SU-DHL-6 (cell line): ENCODE data around the gene CMSS1.

Experiments used
- H2AFZ ChIP-seq: fragments of 200-600 bp; sonication (generic); 2 replicates; pipeline ENCODE4 v1.6.1; 2014; ENCODE audit warnings: low read depth, mild to moderate bottlenecking, moderate library complexity, mixed read lengths, antibody characterized with exemption, low read length; ENCODE audit not compliant: severe bottlenecking
- H3F3A ChIP-seq: fragments of 200-600 bp; shearing (Covaris generic); 2 replicates; pipeline ENCODE4 v1.6.0; 2016; ENCODE audit warnings: antibody characterized with exemption, mild to moderate bottlenecking; ENCODE audit not compliant: insufficient read depth
- H3K27ac ChIP-seq: fragments of 200-600 bp; sonication (generic); 2 replicates; pipeline ENCODE4 v1.5.1; 2016; ENCODE audit warnings: low read depth, mild to moderate bottlenecking, low read length, moderate library complexity, mixed read lengths
- H3K27me3 ChIP-seq: fragments of 200-600 bp; sonication (generic), shearing (Covaris generic); 2 replicates; pipeline ENCODE4 v1.6.0; 2014; ENCODE audit warnings: mild to moderate bottlenecking, low read length
- H3K36me3 ChIP-seq: fragments of 200-600 bp; sonication (generic); 2 replicates; pipeline ENCODE4 v1.6.1; 2014; ENCODE audit warnings: mild to moderate bottlenecking, low read length, mixed read lengths
- H3K4me2 ChIP-seq: fragments of 300-600, 200-600 bp; shearing (Covaris generic), sonication (generic); 2 replicates; pipeline ENCODE4 v1.6.0; 2014; ENCODE audit warnings: low read length, low read depth, mild to moderate bottlenecking; ENCODE audit not compliant: poor library complexity, severe bottlenecking
- H3K4me3 ChIP-seq: fragments of 200-600 bp; sonication (generic); 2 replicates; pipeline ENCODE4 v1.5.1; 2014; ENCODE audit warnings: antibody characterized with exemption, low read length, mild to moderate bottlenecking, mixed read lengths; ENCODE audit not compliant: insufficient read depth, poor library complexity, severe bottlenecking
- H3K79me2 ChIP-seq: fragments of 200-600 bp; sonication (generic); 2 replicates; pipeline ENCODE4 v1.6.1; 2014; ENCODE audit warnings: mild to moderate bottlenecking, low read length, moderate library complexity; ENCODE audit not compliant: insufficient read depth
- H3K9ac ChIP-seq: fragments of 200-600 bp; sonication (generic); 2 replicates; pipeline ENCODE4 v1.7.0; 2014; ENCODE audit warnings: mild to moderate bottlenecking, low read length
- H3K9me2 ChIP-seq: fragments of 200-600 bp; sonication (generic); replicated peaks from 2 replicates; pipeline ENCODE4 v1.6.1; 2014; ENCODE audit warnings: low read length; ENCODE audit not compliant: insufficient read depth
- H3K9me3 ChIP-seq: fragments of 200-600 bp; sonication (generic); 2 replicates; pipeline ENCODE4 v1.6.1; 2014; ENCODE audit warnings: low read length, mixed read lengths; ENCODE audit not compliant: insufficient read depth
- H4K20me1 ChIP-seq: fragments of 200-600 bp; sonication (generic); 2 replicates; pipeline ENCODE4 v1.6.1; 2014; ENCODE audit warnings: low read depth, mild to moderate bottlenecking, antibody characterized with exemption, low read length, moderate library complexity, mixed read lengths
- EZH2phosphoT487 ChIP-seq: fragments of 200-600 bp; sonication (generic), shearing (Covaris generic); conservative IDR thresholded peaks from 2 replicates; pipeline ENCODE4 v1.6.1; 2018; ENCODE audit warnings: mild to moderate bottlenecking, antibody characterized with exemption, low read length, moderate library complexity, mixed read lengths
- TF ChIP-seq, protein P1 (sequence below): fragments of 200-600 bp; sonication (generic); IDR thresholded peaks from one replicate; pipeline ENCODE4 v1.5.1; 2017; ENCODE audit warnings: antibody characterized with exemption, mild to moderate bottlenecking, low read length, moderate library complexity; ENCODE audit not compliant: insufficient read depth, poor library complexity, severe bottlenecking

CMSS1 gene

GRCh38 chr3:99999536-99999935 lies 181.9 kb downstream of the CMSS1 start:
- no peaks in the 10 kb centered on the region for H3K36me3 ChIP-seq
- no peak for TF ChIP-seq EZH2phosphoT487
- TF ChIP-seq, protein P1, sequence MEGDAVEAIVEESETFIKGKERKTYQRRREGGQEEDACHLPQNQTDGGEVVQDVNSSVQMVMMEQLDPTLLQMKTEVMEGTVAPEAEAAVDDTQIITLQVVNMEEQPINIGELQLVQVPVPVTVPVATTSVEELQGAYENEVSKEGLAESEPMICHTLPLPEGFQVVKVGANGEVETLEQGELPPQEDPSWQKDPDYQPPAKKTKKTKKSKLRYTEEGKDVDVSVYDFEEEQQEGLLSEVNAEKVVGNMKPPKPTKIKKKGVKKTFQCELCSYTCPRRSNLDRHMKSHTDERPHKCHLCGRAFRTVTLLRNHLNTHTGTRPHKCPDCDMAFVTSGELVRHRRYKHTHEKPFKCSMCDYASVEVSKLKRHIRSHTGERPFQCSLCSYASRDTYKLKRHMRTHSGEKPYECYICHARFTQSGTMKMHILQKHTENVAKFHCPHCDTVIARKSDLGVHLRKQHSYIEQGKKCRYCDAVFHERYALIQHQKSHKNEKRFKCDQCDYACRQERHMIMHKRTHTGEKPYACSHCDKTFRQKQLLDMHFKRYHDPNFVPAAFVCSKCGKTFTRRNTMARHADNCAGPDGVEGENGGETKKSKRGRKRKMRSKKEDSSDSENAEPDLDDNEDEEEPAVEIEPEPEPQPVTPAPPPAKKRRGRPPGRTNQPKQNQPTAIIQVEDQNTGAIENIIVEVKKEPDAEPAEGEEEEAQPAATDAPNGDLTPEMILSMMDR = no peak

DNA sequence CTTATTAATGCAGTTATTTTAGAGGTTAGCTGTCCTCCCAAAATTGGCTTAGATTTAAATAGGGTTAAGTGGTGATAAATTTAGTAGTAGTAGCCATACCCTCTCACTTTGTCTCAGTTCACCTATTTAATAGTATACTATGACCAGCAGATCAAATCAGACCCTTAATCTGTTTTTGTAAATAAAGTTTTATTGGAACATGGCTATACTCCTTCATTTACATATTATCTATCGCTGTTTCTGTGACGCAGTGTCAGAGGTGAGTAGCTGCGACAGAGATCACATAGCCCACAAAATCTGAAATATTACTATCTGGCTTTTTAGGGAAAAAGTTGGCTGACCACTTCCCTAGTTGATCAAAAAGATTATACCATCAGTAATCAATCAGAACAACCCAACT lies 183.4 kb downstream of the CMSS1 start:
- H3K4me3 ChIP-seq = no peak overlapping the region
- TF ChIP-seq EZH2phosphoT487 = no peak
- TF ChIP-seq, protein P1 = no peak

More at GRCh38 chr3:99999536-99999935, 181.9 kb downstream of the CMSS1 start:
- Histone ChIP-seq H3K4me3 (no peak overlapping the region), H3K9ac (no peak overlapping the region), H4K20me1 (no peaks in the 10 kb centered on the region), H2AFZ (no peak overlapping the region), H3K27me3 (no peaks in the 10 kb centered on the region), H3F3A (no peaks in the 10 kb centered on the region), H3K9me3 (no peaks in the 10 kb centered on the region), H3K79me2 (no peaks in the 10 kb centered on the region), H3K4me2 (no peak overlapping the region), H3K9me2 (no peaks in the 10 kb centered on the region), H3K27ac (no peak overlapping the region)

DNA sequence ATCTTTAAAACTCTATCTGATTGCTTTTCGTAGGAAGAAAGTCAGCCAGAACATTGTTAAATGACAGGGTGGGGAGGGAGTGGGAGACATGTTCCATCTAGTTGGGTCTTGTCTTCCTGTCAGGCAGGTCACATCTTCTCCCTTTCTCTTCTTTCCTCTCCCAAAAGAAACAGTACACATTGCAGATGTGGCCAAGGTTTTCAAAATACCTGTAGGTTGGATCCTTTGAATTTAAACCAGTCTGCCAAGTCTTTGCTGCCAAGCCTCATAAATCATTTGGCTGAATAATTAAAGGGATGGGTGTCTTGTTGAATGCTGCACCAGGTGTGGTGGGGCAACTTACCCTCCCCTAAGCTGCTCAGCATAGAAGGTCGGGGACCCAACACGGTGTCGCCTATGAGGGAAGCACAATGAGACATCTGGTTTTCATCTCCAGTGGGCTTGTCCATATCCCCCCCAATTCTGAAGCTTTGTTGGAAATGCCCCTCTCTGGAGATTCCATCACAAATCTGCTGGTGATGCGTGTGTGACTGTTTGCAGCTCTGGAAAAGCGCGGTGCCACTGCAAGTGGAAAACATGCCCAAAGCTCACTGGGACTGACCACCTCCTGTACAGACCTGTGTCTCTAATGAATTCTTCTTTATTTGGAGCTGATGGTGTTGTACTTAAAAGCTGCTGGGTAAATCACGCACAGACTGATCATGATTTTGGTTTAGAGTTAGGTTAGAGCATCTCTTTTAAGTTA lies 184.0 kb downstream of the CMSS1 start:
- H3K27ac ChIP-seq = no peak overlapping the region

More for the DNA sequence above, 183.4 kb downstream of the CMSS1 start:
- no peak overlapping the region for H3K27ac ChIP-seq
- H2AFZ ChIP-seq = no peak overlapping the region
- H3K36me3 ChIP-seq = no peaks in the 10 kb centered on the region
- no peaks in the 10 kb centered on the region for H3K9me2 ChIP-seq
- no peak overlapping the region for H3K4me2 ChIP-seq
- no peak overlapping the region for H3K9ac ChIP-seq
- no peaks in the 10 kb centered on the region for H3K27me3 ChIP-seq
- H4K20me1 ChIP-seq = no peaks in the 10 kb centered on the region
- H3K9me3 ChIP-seq = no peaks in the 10 kb centered on the region
- no peaks in the 10 kb centered on the region for H3K79me2 ChIP-seq
- no peaks in the 10 kb centered on the region for H3F3A ChIP-seq

More for the DNA sequence above, 184.0 kb downstream of the CMSS1 start:
- no peaks in the 10 kb centered on the region for H3K27me3 ChIP-seq
- H2AFZ ChIP-seq = no peak overlapping the region
- no peak overlapping the region for H3K9ac ChIP-seq
- no peaks in the 10 kb centered on the region for H3K79me2 ChIP-seq
- H3K4me2 ChIP-seq = no peak overlapping the region
- H3F3A ChIP-seq = no peaks in the 10 kb centered on the region
- no peak for TF ChIP-seq EZH2phosphoT487
- TF ChIP-seq, protein P1 = no peak
- H3K9me2 ChIP-seq = no peaks in the 10 kb centered on the region
- no peaks in the 10 kb centered on the region for H3K36me3 ChIP-seq
- H3K4me3 ChIP-seq = no peak overlapping the region
- no peaks in the 10 kb centered on the region for H3K9me3 ChIP-seq
- no peaks in the 10 kb centered on the region for H4K20me1 ChIP-seq
